Activated CD8-positive, alpha-beta memory T cell treated with anti-CD3 and anti-CD28 coated beads, Interleukin-2, amount 50 U/mL, for 24 hours (primary cell): ENCODE measurements around the gene SARNP.
"Not testable (repeated sequence)": the region's sequence is repeated elsewhere in the genome, so short reads cannot be mapped to it uniquely, and the experiment has no call there.

ENCODE experiments used
- DNase-seq: peaks from one replicate; pipeline ENCODE4 v3.0.0-alpha.2; 2020; ENCODE audit errors: extremely low read depth

SARNP gene

DNA sequence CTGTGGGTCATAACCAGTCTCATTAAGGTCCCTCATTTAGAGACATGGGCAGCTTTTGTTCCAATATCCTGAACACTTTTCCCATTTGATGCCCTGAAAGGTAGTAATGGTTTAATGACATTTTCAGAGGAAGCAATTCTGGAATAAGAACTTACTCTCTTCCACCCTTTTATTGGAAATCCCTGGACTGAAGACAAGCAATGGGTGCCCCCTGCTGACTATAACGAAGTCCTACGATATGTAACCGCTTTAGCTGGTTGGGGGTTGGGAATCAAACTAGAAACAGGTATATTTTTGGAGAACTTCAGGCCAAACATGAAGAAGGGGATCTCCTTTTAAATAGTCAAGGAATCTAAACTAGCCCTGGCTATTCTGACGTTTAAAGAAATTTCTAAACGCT is 20.5 kb downstream of the SARNP start:
- DNase-seq = no peak

GRCh38 chr12:55795950-55796349 is 21.6 kb downstream of the SARNP start:
- DNase-seq = no peak

GRCh38 chr12:55789893-55790292 is 27.6 kb downstream of the SARNP start:
- DNase-seq = no peak

- no peak for DNase-seq
These were observed 28.4 kb downstream of the SARNP start for GRCh38 chr12:55789171-55789570.

DNA sequence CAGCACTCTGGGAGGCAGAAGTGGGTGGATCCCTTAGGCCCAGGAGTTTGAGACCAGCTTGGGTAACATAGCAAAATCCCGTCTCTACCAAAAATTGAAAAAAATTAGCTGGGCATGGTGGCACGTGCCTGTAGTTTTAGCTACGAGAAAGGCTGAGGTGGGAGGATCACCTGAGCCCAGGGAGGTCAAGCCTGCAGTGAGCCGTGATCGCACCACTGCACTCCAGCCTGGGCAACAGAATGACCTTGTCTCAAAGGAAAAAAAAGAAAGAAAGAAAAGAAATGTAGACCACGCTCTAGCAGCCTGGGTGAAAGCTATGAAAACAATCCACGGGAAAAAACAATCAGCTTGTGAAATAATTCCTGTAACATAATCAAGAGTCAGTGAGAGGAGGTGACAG is 29.0 kb downstream of the SARNP start:
- no peak for DNase-seq

- no peak for DNase-seq
These were observed 36.8 kb downstream of the SARNP start for GRCh38 chr12:55780685-55781084.

DNA sequence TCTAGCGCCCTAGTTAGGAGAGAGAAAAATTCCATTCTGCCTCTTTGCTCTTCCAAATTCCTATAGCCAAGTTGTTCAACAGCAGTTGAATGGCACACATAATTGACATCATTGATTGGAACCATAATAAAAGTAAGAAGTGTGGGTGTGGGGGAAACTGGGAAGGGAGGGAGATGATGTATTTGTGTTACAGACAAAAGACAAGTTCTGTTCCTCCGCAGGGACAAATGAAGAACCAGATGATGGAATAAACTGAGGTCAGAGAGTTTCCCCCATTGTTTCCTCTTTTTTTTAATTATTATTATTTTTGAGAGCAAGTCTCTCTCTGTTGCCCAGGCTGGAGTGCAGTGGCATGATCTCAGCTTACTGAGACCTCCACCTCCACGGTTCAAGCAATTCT is 39.7 kb downstream of the SARNP start:
- DNase-seq = no peak

DNA sequence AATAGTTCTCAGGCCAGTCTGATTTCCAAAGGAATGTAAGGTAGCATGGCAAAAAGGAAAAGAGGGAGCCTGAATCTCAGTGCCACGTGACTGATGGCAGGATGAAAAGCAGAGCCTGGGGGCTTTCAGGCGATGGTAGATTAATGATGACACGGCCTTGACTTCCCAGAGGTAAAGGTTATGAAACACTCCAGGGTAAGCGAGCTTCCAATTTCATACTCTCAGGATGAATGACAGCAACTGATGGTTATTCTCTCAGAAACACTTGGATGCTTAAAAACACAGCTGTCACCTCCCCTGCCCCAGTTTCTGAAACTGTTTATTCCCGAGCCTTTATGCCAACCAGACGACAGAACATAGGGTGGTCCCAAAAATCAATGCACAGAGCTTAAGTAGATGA is 45.8 kb downstream of the SARNP start:
- DNase-seq = no peak

DNA sequence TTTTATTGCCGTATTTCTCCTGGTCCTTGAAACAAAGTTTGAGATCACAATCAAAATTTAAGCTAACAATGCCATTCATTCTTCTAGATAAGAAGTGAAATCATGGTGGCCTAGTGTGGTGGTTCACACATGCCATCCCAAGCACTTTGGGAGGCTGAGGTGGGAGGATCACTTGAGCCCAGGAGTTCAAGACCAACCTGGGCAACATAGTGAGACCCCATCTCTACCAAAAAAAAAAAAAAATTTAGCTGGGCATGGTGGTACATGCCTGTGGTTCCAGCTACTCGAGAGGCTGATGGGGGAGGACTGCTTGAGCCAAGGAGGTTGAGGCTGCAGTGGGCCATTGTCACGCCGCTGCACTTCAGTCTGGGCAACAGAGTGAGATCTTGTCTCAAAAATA is 50.4 kb downstream of the SARNP start:
- DNase-seq = no peak

DNA sequence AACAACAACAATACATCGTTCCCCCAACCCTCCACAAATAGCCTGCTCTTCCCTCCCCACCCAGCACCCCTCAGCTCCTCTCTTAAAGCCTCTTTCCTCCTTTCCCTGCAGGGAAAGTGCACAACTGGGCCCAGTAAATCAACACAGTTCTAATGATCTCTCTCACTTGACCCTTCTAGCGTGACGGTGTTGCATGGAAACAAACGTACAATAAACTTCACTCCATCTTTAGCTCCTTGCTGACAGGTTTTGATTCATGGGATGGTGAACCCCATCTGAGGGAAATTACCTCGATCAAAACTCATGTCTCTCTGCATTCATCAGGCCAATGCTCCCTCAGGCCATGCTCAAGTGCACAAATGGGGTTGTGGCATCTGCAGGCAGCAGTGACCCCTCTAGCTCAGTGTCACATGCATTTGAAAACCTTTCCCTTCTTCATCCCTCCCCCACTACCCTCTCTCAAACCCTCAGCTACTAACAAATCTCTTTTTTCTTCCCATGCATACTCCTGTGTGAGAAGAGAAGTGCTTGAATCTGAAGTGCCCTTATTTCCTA is 51.7 kb downstream of the SARNP start:
- no peak for DNase-seq

GRCh38 chr12:55762646-55763045 is 54.9 kb downstream of the SARNP start:
- DNase-seq = no peak

- no peak for DNase-seq
These were observed 56.9 kb downstream of the SARNP start for GRCh38 chr12:55760663-55761062.

GRCh38 chr12:55758575-55758974 is 58.9 kb downstream of the SARNP start:
- not testable (repeated sequence) for DNase-seq

GRCh38 chr12:55757701-55758100 is 59.8 kb downstream of the SARNP start:
- no peak for DNase-seq

- no peak for DNase-seq
These were observed 62.3 kb downstream of the SARNP start for GRCh38 chr12:55755246-55755645.

GRCh38 chr12:55748230-55748993 is 69.1 kb downstream of the SARNP start:
- no peak for DNase-seq

DNA sequence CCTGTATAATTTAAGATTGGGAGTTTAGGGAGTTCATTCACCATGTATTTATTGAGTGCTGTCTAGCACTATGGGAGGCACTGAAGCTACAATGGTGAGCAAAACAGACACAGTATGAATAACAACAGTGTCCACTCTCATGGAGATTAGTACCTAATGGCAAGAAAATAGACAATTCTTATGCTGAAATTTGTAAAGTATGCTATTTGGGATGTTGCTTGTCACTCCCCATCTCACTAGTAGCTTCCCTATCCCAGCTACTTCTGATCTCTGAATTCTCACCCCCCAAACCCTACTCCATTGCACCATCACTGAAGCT is 70.7 kb downstream of the SARNP start:
- no peak for DNase-seq

GRCh38 chr12:55746174-55746912 is 71.2 kb downstream of the SARNP start:
- no peak for DNase-seq

GRCh38 chr12:55745361-55746173 is 72.0 kb downstream of the SARNP start:
- no peak for DNase-seq

DNA sequence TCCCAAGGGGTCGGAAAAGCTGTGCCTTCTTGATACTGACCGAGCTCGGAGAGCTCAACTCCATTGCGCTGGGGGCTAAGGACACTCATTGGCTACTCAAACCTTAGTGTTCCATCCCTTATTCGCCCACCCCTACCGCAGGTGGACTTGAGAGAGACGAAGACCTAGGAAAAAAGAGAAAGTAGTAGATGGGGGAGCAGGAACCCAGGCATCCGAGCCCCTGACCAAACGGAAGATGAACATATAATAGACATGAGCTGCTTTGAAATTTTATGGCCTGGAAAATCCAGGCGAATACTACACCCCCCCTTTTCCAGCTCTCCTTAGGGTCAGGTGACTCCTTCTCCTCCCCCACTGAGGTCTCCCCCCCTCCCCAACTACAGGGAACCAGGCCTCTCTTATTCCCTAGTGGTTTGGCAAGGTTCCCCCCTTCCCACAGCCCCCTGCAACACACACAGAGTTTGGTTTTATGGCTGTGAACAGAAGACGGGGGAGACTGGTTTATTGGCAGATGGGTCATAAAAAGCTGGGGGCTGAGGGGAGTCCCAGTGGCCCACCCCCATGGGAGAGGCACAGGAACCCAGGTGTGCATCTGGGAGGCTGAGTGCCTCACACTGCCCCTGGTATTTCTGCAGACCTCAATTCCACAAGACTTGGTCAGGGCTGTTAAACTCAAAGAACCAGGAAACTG is 73.0 kb downstream of the SARNP start:
- no peak for DNase-seq

- no peak for DNase-seq
These were observed 73.9 kb downstream of the SARNP start for GRCh38 chr12:55743406-55744339.
